WTC11 (cell line): ENCODE results near the gene PLEKHH3. TPM values are rescaled to one million over a fixed set of nuclear protein-coding genes. Genes with fewer than 3 reads are reported as not detected.

Experiments used
- ATAC-seq: fragments of 200-7000 bp; cut with Tn5 transposase; 2 replicates; pipeline ENCODE4 v1.10.0; 2021; ENCODE audit warnings: mild to moderate bottlenecking, moderate library complexity
- CTCF ChIA-PET: fragments of 300-600 bp; sonication (Branson Sonifier 250); formaldehyde crosslinking; loops from one replicate; lab custom pipeline; 2021; ENCODE audit warnings: antibody characterized with exemption; lab: Charles Lee
- POLR2A ChIA-PET: fragments of 350-600 bp; sonication (Branson Sonifier 250); formaldehyde crosslinking; loops from one replicate; lab custom pipeline; 2021; ENCODE audit warnings: antibody characterized with exemption; lab: Charles Lee
- DNase-seq: peaks from one replicate; pipeline ENCODE4 v3.0.0; 2021; ENCODE audit warnings: low spot score
- H3K27ac Mint-ChIP-seq: 2 replicates; pipeline ENCODE4 v1.8.0; 2021; ENCODE audit warnings: mixed read lengths
- H3K27me3 Mint-ChIP-seq: 2 replicates; pipeline ENCODE4 v1.8.0; 2021; ENCODE audit warnings: low read depth, mild to moderate bottlenecking, moderate library complexity, mixed read lengths
- H3K36me3 Mint-ChIP-seq: 2 replicates; pipeline ENCODE4 v1.8.0; 2021; ENCODE audit warnings: mixed read lengths
- H3K4me1 Mint-ChIP-seq: 2 replicates; pipeline ENCODE4 v1.8.0; 2022; ENCODE audit warnings: mixed read lengths
- H3K4me3 Mint-ChIP-seq: 2 replicates; pipeline ENCODE4 v1.8.0; 2021; ENCODE audit warnings: mild to moderate bottlenecking, moderate library complexity, mixed read lengths
- H3K9me3 Mint-ChIP-seq: 2 replicates; pipeline ENCODE4 v1.8.0; 2021; ENCODE audit warnings: mixed read lengths
- CREM ChIP-seq: sonication (generic); formaldehyde crosslinking; IDR thresholded peaks from 2 replicates; pipeline ENCODE4 v1.8.1; 2022; ENCODE audit warnings: mild to moderate bottlenecking, missing genetic modification reagents, moderate library complexity
- EMX1 ChIP-seq: fragments of 250-450 bp; sonication (Bioruptor Pico); IDR thresholded peaks from 2 replicates; pipeline ENCODE4 v1.8.0; 2021; ENCODE audit warnings: mild to moderate bottlenecking
- HMGA2 ChIP-seq: fragments of 250-450 bp; sonication (Bioruptor Pico); IDR thresholded peaks from 2 replicates; pipeline ENCODE4 v1.4.0; 2021; ENCODE audit warnings: mild to moderate bottlenecking, moderate library complexity
- IRF2 ChIP-seq: sonication (generic); formaldehyde crosslinking; IDR thresholded peaks from 2 replicates; pipeline ENCODE4 v1.8.0; 2022; ENCODE audit warnings: low read depth, missing genetic modification reagents, borderline replicate concordance
- KAT7 ChIP-seq: sonication (generic); formaldehyde crosslinking; IDR thresholded peaks from 2 replicates; pipeline ENCODE4 v1.8.1; 2023; ENCODE audit warnings: missing genetic modification reagents, mild to moderate bottlenecking, borderline replicate concordance
- NR1H2 ChIP-seq: sonication (generic); formaldehyde crosslinking; IDR thresholded peaks from 2 replicates; pipeline ENCODE4 v1.9.0; 2021; ENCODE audit warnings: mild to moderate bottlenecking, moderate library complexity, missing genetic modification reagents
- NR2C2 ChIP-seq: sonication (generic); formaldehyde crosslinking; IDR thresholded peaks from 2 replicates; pipeline ENCODE4 v1.8.0; 2022; ENCODE audit warnings: mild to moderate bottlenecking, missing genetic modification reagents
- SOX15 ChIP-seq: fragments of 250-450 bp; sonication (Bioruptor Pico); IDR thresholded peaks from 2 replicates; pipeline ENCODE4 v1.9.0; 2021; ENCODE audit warnings: mild to moderate bottlenecking
- TEAD1 ChIP-seq: sonication (generic); formaldehyde crosslinking; IDR thresholded peaks from 2 replicates; pipeline ENCODE4 v1.8.0; 2022; ENCODE audit warnings: mild to moderate bottlenecking, missing genetic modification reagents
- ZNF232 ChIP-seq: sonication (generic); formaldehyde crosslinking; IDR thresholded peaks from 2 replicates; pipeline ENCODE4 v1.8.0; 2022; ENCODE audit warnings: mild to moderate bottlenecking, missing genetic modification reagents
- ZNF317 ChIP-seq: sonication (generic); formaldehyde crosslinking; IDR thresholded peaks from 2 replicates; pipeline ENCODE4 v1.8.1; 2023; ENCODE audit warnings: low read depth, mild to moderate bottlenecking, moderate library complexity, missing genetic modification reagents, borderline replicate concordance
- total RNA-seq: library from RNA; stranded (reverse); gene quantifications from 3 replicates; pipeline ENCODE4 v1.2.3, GENCODE V29; 2021
- TF ChIP-seq, protein P1 (sequence below): sonication (generic); formaldehyde crosslinking; IDR thresholded peaks from 2 replicates; pipeline ENCODE4 v1.8.1; 2023; ENCODE audit warnings: mild to moderate bottlenecking, missing genetic modification reagents, moderate library complexity
- TF ChIP-seq, protein P2 (sequence below): sonication (generic); formaldehyde crosslinking; IDR thresholded peaks from 2 replicates; pipeline ENCODE4 v1.8.0; 2022; ENCODE audit warnings: mild to moderate bottlenecking, missing genetic modification reagents
- TF ChIP-seq, protein P3 (sequence below): sonication (generic); formaldehyde crosslinking; IDR thresholded peaks from 2 replicates; pipeline ENCODE4 v1.8.1; 2023; ENCODE audit warnings: mild to moderate bottlenecking, missing genetic modification reagents, moderate library complexity
- TF ChIP-seq, protein P4 (sequence below): sonication (generic); formaldehyde crosslinking; conservative IDR thresholded peaks from 2 replicates; pipeline ENCODE4 v1.8.1; 2022; ENCODE audit warnings: mild to moderate bottlenecking, missing genetic modification reagents
- TF ChIP-seq, protein P5 (sequence below): sonication (generic); formaldehyde crosslinking; IDR thresholded peaks from 2 replicates; pipeline ENCODE4 v1.8.1; 2023; ENCODE audit warnings: mild to moderate bottlenecking, missing genetic modification reagents
- TF ChIP-seq, protein P6 (sequence below): sonication (generic); formaldehyde crosslinking; IDR thresholded peaks from 2 replicates; pipeline ENCODE4 v1.8.0; 2022; ENCODE audit warnings: mild to moderate bottlenecking, missing genetic modification reagents
- TF ChIP-seq, protein P7 (sequence below): sonication (generic); formaldehyde crosslinking; IDR thresholded peaks from 2 replicates; pipeline ENCODE4 v1.8.1; 2023; ENCODE audit warnings: mild to moderate bottlenecking, missing genetic modification reagents
- TF ChIP-seq, protein P8 (sequence below): fragments of 250-450 bp; sonication (Bioruptor Pico); IDR thresholded peaks from 2 replicates; pipeline ENCODE4 v1.8.0; 2021; ENCODE audit warnings: mild to moderate bottlenecking

Gene PLEKHH3
- total RNA-seq, 1 experiment from 2014 or later: 40.2 TPM

DNA sequence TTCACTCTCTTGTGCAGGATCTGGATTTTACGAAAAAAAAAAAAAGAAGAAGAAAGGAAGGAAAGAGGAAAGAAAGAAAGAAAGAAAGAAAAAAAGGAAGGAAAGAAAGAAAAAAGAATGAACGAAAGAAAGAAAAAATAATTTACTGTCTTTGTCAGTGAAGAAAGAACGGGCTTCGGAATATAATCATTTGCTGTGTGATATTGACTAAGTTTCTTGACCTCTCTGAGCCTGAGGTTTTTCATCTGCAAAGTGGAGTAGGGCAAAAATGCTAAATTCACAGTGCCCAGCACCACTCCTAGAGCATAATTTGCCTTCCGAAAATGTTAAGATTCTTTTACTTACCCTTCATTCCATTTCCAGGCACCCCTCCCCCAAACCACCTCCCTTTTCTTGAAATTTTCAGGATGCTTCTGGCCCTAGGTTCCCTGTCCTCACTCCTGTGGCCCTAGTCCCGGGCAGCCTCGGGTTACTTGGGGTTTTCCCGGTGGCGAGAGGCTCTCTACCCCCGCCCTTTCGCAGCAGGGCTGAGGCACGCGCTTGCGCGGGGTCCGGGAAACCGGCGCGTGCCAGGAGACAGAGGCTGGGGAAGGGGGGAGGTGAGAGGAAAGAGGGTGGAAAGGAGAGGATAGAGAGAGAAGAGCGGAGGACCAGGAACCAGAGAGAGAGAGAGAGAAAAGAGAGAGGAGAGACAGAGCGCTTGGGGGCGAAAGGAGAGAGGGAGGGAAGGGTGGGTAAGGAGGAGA, 5.4 kb upstream of the PLEKHH3 start, which contains the start of gene CNTNAP1 (continued):
- TF ChIP-seq, protein P1, sequence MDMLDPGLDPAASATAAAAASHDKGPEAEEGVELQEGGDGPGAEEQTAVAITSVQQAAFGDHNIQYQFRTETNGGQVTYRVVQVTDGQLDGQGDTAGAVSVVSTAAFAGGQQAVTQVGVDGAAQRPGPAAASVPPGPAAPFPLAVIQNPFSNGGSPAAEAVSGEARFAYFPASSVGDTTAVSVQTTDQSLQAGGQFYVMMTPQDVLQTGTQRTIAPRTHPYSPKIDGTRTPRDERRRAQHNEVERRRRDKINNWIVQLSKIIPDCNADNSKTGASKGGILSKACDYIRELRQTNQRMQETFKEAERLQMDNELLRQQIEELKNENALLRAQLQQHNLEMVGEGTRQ: peak; percentile 18; the same call in 1 of the 2 replicates
- TF ChIP-seq TEAD1 (CRISPR knock-in tag) (no peak), NR2C2 (CRISPR knock-in tag) (no peak), CREM (CRISPR knock-in tag) (no peak), HMGA2 (CRISPR knock-in tag) (no peak)
- TF ChIP-seq, protein P2, sequence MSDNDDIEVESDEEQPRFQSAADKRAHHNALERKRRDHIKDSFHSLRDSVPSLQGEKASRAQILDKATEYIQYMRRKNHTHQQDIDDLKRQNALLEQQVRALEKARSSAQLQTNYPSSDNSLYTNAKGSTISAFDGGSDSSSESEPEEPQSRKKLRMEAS: peak; percentile 74; the same call in 1 of the 2 replicates
- TF ChIP-seq, protein P3, sequence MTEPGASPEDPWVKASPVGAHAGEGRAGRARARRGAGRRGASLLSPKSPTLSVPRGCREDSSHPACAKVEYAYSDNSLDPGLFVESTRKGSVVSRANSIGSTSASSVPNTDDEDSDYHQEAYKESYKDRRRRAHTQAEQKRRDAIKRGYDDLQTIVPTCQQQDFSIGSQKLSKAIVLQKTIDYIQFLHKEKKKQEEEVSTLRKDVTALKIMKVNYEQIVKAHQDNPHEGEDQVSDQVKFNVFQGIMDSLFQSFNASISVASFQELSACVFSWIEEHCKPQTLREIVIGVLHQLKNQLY (CRISPR knock-in tag): no peak

DNA sequence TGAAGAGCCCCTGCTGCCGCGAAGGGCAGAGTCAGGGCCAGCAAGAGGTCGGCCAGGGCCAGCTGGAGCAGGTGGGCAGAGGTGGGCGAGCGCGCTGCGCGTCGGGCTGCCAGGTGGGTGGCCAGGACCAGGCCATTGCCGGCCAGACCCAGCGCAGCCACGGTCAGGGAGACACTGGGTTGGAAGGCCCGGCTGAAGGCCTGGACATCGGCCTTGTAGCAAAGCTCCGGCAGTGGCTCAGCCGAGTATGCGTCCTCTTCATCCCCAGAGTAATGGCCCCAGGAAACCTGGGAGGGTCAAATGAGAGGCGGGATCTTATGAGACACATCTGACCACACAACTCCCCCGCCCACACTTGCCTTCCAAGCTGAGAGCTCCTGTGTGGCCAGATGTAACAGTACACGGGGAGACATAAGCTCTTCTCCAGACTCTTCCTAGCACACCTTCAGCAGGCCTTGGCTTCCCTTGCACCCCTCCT, 3.6 kb upstream of the PLEKHH3 start:
- Mint-ChIP-seq H3K9me3 (no peaks in the 10 kb centered on the region), H3K36me3 (peaks cover 3% of the 10 kb centered on the region; the same call in 1 of the 2 replicates), H3K4me1 (peaks cover 40% of the 10 kb centered on the region), H3K4me3 (peak overlapping the region; percentile 66), H3K27me3 (peaks cover 22% of the 10 kb centered on the region), H3K27ac (peak overlapping the region; percentile 44; the same call in 1 of the 2 replicates)
- TF ChIP-seq, protein P4, sequence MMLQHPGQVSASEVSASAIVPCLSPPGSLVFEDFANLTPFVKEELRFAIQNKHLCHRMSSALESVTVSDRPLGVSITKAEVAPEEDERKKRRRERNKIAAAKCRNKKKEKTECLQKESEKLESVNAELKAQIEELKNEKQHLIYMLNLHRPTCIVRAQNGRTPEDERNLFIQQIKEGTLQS (CRISPR knock-in tag): 0 out of 2 replicates have a peak, but pooled peaks have one; percentile 1
- TF ChIP-seq SOX15 (CRISPR knock-in tag): no peak
- TF ChIP-seq, protein P5, sequence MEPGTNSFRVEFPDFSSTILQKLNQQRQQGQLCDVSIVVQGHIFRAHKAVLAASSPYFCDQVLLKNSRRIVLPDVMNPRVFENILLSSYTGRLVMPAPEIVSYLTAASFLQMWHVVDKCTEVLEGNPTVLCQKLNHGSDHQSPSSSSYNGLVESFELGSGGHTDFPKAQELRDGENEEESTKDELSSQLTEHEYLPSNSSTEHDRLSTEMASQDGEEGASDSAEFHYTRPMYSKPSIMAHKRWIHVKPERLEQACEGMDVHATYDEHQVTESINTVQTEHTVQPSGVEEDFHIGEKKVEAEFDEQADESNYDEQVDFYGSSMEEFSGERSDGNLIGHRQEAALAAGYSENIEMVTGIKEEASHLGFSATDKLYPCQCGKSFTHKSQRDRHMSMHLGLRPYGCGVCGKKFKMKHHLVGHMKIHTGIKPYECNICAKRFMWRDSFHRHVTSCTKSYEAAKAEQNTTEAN (CRISPR knock-in tag): no peak
- ATAC-seq: no peak
- POLR2A ChIA-PET: interaction anchor here (0.7 to 2.5 kb wide), 6 partner anchors 11 to 103 kb away, joined by 3 to 13 read pairs (median 4); partner anchors contain the start of genes PSMC3IP, RETREG3, TUBG1 and TUBG2
- CTCF ChIA-PET: interaction anchor here (0.8 to 6.5 kb wide), 32 partner anchors 9 to 249 kb away, joined by 3 to 122 read pairs (median 5); partner anchors contain the start of genes BECN1, PSMC3IP, PSME3 and RAMP2
- no peak for DNase-seq

DNA sequence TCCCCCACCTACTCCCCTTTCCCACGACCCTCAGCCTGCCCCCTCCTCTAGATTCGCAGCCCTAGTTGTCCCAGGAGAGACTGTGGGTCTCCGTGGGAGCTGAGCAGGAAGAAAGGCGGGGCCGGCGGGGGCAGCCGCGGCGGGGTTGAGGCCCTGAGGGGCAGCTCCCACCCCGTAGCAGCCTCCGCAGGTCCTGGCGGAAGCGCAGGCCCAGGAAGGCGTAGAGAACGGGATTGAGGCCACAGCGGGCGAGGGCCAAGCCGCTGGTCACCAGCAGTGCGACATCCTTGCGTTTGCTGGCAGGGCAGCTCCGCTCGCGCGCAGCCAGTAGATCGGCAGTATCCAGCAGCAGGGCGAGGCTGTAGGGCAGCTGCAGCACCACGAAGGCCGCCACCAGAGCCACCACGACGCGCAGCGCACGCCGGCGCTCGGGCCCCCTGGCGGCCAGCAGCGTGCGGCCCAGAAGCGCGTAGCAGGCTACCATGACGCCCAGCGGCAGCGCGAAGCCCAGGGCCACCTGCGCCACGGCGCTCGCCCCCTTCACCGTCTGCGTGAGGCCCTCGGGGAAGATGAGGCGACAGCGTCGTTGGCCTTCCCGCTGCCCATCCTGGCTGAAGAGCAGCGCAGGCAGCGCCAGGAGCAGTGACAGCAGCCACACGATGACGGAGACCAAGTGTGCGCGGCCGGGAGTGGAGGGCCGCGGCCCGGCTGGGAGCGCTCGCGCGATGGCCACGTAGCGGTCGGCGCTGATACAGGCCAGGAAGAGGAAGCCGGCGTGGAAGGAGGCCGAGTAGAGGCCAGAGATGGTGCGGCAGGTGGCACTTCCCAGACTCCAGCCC, 2.9 kb upstream of the PLEKHH3 start:
- CTCF ChIA-PET: interaction anchor here (0.6 to 6.5 kb wide), 33 partner anchors 10 to 249 kb away, joined by 3 to 122 read pairs (median 5); partner anchors contain the start of genes BECN1, PSMC3IP, PSME3 and RAMP2
- TF ChIP-seq ZNF317 (CRISPR knock-in tag): peak; percentile 77
- TF ChIP-seq NR2C2 (CRISPR knock-in tag): peak; percentile 79
- peak; percentile 97 for TF ChIP-seq ZNF232
- TF ChIP-seq, protein P4 (CRISPR knock-in tag): 0 out of 2 replicates have a peak, but pooled peaks have one; percentile 9
- TF ChIP-seq, protein P6, sequence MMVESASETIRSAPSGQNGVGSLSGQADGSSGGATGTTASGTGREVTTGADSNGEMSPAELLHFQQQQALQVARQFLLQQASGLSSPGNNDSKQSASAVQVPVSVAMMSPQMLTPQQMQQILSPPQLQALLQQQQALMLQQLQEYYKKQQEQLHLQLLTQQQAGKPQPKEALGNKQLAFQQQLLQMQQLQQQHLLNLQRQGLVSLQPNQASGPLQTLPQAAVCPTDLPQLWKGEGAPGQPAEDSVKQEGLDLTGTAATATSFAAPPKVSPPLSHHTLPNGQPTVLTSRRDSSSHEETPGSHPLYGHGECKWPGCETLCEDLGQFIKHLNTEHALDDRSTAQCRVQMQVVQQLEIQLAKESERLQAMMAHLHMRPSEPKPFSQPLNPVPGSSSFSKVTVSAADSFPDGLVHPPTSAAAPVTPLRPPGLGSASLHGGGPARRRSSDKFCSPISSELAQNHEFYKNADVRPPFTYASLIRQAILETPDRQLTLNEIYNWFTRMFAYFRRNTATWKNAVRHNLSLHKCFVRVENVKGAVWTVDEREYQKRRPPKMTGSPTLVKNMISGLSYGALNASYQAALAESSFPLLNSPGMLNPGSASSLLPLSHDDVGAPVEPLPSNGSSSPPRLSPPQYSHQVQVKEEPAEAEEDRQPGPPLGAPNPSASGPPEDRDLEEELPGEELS: peak; percentile 99
- TF ChIP-seq KAT7: peak; percentile 77; the same call in 1 of the 2 replicates
- TF ChIP-seq, protein P7, sequence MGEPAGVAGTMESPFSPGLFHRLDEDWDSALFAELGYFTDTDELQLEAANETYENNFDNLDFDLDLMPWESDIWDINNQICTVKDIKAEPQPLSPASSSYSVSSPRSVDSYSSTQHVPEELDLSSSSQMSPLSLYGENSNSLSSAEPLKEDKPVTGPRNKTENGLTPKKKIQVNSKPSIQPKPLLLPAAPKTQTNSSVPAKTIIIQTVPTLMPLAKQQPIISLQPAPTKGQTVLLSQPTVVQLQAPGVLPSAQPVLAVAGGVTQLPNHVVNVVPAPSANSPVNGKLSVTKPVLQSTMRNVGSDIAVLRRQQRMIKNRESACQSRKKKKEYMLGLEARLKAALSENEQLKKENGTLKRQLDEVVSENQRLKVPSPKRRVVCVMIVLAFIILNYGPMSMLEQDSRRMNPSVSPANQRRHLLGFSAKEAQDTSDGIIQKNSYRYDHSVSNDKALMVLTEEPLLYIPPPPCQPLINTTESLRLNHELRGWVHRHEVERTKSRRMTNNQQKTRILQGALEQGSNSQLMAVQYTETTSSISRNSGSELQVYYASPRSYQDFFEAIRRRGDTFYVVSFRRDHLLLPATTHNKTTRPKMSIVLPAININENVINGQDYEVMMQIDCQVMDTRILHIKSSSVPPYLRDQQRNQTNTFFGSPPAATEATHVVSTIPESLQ (CRISPR knock-in tag): no peak
- peak; percentile 87 for TF ChIP-seq CREM (CRISPR knock-in tag)
- TF ChIP-seq, protein P8, sequence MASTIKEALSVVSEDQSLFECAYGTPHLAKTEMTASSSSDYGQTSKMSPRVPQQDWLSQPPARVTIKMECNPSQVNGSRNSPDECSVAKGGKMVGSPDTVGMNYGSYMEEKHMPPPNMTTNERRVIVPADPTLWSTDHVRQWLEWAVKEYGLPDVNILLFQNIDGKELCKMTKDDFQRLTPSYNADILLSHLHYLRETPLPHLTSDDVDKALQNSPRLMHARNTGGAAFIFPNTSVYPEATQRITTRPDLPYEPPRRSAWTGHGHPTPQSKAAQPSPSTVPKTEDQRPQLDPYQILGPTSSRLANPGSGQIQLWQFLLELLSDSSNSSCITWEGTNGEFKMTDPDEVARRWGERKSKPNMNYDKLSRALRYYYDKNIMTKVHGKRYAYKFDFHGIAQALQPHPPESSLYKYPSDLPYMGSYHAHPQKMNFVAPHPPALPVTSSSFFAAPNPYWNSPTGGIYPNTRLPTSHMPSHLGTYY (CRISPR knock-in tag): no peak
- 0 out of 2 replicates have a peak, but pooled peaks have one; percentile 2 for TF ChIP-seq IRF2 (CRISPR knock-in tag)
- TF ChIP-seq EMX1 (CRISPR knock-in tag): no peak
- peak; percentile 29; the same call in 1 of the 2 replicates for TF ChIP-seq NR1H2 (CRISPR knock-in tag)

More for the DNA sequence above, 2.9 kb upstream of the PLEKHH3 start:
- H3K9me3 Mint-ChIP-seq: no peaks in the 10 kb centered on the region
- no peaks in the 10 kb centered on the region for H3K36me3 Mint-ChIP-seq
- DNase-seq: peak; percentile 82
- H3K4me1 Mint-ChIP-seq: peaks cover 41% of the 10 kb centered on the region
- peaks cover 22% of the 10 kb centered on the region for H3K27me3 Mint-ChIP-seq
- H3K4me3 Mint-ChIP-seq: peak overlapping the region; percentile 66
- POLR2A ChIA-PET: interaction anchor here (0.8 to 2.5 kb wide), 8 partner anchors 10 to 102 kb away, joined by 3 to 13 read pairs (median 4); partner anchors contain the start of genes PSMC3IP, RETREG3, TUBG1 and TUBG2
- peak; percentile 10 for ATAC-seq
- H3K27ac Mint-ChIP-seq: peak overlapping the region; percentile 86
